ENCODE results near the gene CKAP4.

Gene CKAP4

GRCh38 chr12:106267535-106267934 lies 19.7 kb upstream of the CKAP4 start:
- peak; percentile 19 to 33 for DNase-seq
- TF ChIP-seq GATA1 (IDR thresholded peaks at IDR 0.05; ENCODE audit: low read depth, low read length), result no peak
- no peak for TF ChIP-seq POLR2A (IDR thresholded peaks at IDR 0.05; ENCODE audit: low read length)

GRCh38 chr12:106265116-106265515 lies 17.3 kb upstream of the CKAP4 start:
- TF ChIP-seq POLR2A (IDR thresholded peaks at IDR 0.05; ENCODE audit: low read length), result no peak
- no peak for TF ChIP-seq GATA1 (IDR thresholded peaks at IDR 0.05; ENCODE audit: low read depth, low read length)
- DNase-seq, result no peak

- no peak for DNase-seq
- TF ChIP-seq GATA1 (IDR thresholded peaks at IDR 0.05; ENCODE audit: low read depth, low read length), result no peak
- no peak for TF ChIP-seq POLR2A (IDR thresholded peaks at IDR 0.05; ENCODE audit: low read length)
These were observed 11.1 kb upstream of the CKAP4 start for GRCh38 chr12:106258935-106259334.

- no peak for DNase-seq
- TF ChIP-seq GATA1 (IDR thresholded peaks at IDR 0.05; ENCODE audit: low read depth, low read length) (no peak), POLR2A (IDR thresholded peaks at IDR 0.05; ENCODE audit: low read length) (no peak)
These were observed 10.4 kb upstream of the CKAP4 start for GRCh38 chr12:106258226-106258625.

GRCh38 chr12:106256524-106256923 lies 8.7 kb upstream of the CKAP4 start:
- DNase-seq, result no peak
- TF ChIP-seq POLR2A (IDR thresholded peaks at IDR 0.05; ENCODE audit: low read length) (no peak), GATA1 (IDR thresholded peaks at IDR 0.05; ENCODE audit: low read depth, low read length) (no peak)

- TF ChIP-seq POLR2A (IDR thresholded peaks at IDR 0.05; ENCODE audit: low read length), result no peak
- no peak for TF ChIP-seq GATA1 (IDR thresholded peaks at IDR 0.05; ENCODE audit: low read depth, low read length)
- DNase-seq, result no peak
These were observed 8.1 kb upstream of the CKAP4 start for GRCh38 chr12:106255952-106256351.

- DNase-seq, result no peak
- TF ChIP-seq POLR2A (IDR thresholded peaks at IDR 0.05; ENCODE audit: low read length), result no peak
- no peak for TF ChIP-seq GATA1 (IDR thresholded peaks at IDR 0.05; ENCODE audit: low read depth, low read length)
These were observed 7.7 kb upstream of the CKAP4 start for GRCh38 chr12:106255493-106255892.

GRCh38 chr12:106254724-106255123 lies 6.9 kb upstream of the CKAP4 start:
- DNase-seq, result no peak
- TF ChIP-seq GATA1 (IDR thresholded peaks at IDR 0.05; ENCODE audit: low read depth, low read length), result no peak
- no peak for TF ChIP-seq POLR2A (IDR thresholded peaks at IDR 0.05; ENCODE audit: low read length)

- no peak for DNase-seq
- TF ChIP-seq POLR2A (IDR thresholded peaks at IDR 0.05; ENCODE audit: low read length), result no peak
These were observed 4.0 kb upstream of the CKAP4 start for GRCh38 chr12:106251631-106252455.

GRCh38 chr12:106249411-106250135 lies 1.8 kb upstream of the CKAP4 start:
- DNase-seq, result no peak
- no peak for TF ChIP-seq POLR2A (IDR thresholded peaks at IDR 0.05; ENCODE audit: low read length)
- no peak for TF ChIP-seq GATA1 (IDR thresholded peaks at IDR 0.05; ENCODE audit: low read depth, low read length)

GRCh38 chr12:106248846-106249371 lies 1.1 kb upstream of the CKAP4 start:
- TF ChIP-seq POLR2A (IDR thresholded peaks at IDR 0.05; ENCODE audit: low read length), result no peak
- TF ChIP-seq GATA1 (IDR thresholded peaks at IDR 0.05; ENCODE audit: low read depth, low read length), result no peak
- no peak for DNase-seq

GRCh38 chr12:106248312-106248845 lies 559 bp upstream of the CKAP4 start:
- DNase-seq, result no peak
- TF ChIP-seq GATA1 (IDR thresholded peaks at IDR 0.05; ENCODE audit: low read depth, low read length) (no peak), POLR2A (IDR thresholded peaks at IDR 0.05; ENCODE audit: low read length) (no peak)

GRCh38 chr12:106246891-106247673 lies 738 bp downstream of the CKAP4 start:
- peak; percentile 58 to 68 for DNase-seq
- TF ChIP-seq POLR2A (IDR thresholded peaks at IDR 0.05; ENCODE audit: low read length) (no peak), GATA1 (IDR thresholded peaks at IDR 0.05; ENCODE audit: low read depth, low read length) (no peak)

- TF ChIP-seq POLR2A (IDR thresholded peaks at IDR 0.05; ENCODE audit: low read length), result no peak
- DNase-seq, result no peak
These were observed 2.1 kb downstream of the CKAP4 start for GRCh38 chr12:106245767-106246166.

Measured in erythroblast (primary cell).